HL-60 (cell line): ENCODE results near the gene PLCE1.

ENCODE experiments used
- POLR2AphosphoS5 ChIP-seq: IDR thresholded peaks from 2 replicates; pipeline ENCODE4 v1.6.1; 2012; ENCODE audit warnings: low read depth
- SPI1 ChIP-seq: IDR thresholded peaks from 2 replicates; pipeline ENCODE4 v1.6.1; 2012; ENCODE audit warnings: low read depth, mild to moderate bottlenecking, borderline replicate concordance
- TF ChIP-seq, protein P1 (sequence below): IDR thresholded peaks from one replicate; pipeline ENCODE4 v1.5.1; 2011; ENCODE audit warnings: low read length, control low read depth, inconsistent platforms; ENCODE audit not compliant: insufficient read depth
- TF ChIP-seq, protein P2 (sequence below): IDR thresholded peaks from 2 replicates; pipeline ENCODE4 v1.6.1; 2012; ENCODE audit warnings: low read depth; ENCODE audit not compliant: insufficient replicate concordance

DNA sequence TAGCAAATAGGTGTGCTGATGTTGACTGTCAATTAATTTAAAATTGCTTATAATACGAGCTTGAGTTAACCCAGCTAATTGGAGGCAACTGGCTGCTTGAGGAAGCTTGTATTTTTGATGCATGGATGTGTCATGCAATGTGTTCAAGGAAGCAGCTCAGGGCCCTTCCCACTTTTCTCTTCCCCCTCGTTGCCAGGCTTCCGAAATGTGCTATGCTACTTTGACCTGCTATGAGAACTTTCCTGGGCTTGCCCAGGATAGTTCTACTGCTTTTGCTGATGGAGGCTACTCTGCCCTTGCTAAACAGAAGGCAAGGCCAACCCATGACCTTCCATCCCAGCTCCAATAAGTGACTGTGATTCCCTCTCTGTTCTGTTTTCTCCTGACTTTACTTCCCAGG is 24.4 kb downstream of the PLCE1 start:
- TF ChIP-seq, protein P1, sequence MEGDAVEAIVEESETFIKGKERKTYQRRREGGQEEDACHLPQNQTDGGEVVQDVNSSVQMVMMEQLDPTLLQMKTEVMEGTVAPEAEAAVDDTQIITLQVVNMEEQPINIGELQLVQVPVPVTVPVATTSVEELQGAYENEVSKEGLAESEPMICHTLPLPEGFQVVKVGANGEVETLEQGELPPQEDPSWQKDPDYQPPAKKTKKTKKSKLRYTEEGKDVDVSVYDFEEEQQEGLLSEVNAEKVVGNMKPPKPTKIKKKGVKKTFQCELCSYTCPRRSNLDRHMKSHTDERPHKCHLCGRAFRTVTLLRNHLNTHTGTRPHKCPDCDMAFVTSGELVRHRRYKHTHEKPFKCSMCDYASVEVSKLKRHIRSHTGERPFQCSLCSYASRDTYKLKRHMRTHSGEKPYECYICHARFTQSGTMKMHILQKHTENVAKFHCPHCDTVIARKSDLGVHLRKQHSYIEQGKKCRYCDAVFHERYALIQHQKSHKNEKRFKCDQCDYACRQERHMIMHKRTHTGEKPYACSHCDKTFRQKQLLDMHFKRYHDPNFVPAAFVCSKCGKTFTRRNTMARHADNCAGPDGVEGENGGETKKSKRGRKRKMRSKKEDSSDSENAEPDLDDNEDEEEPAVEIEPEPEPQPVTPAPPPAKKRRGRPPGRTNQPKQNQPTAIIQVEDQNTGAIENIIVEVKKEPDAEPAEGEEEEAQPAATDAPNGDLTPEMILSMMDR, result no peak
- TF ChIP-seq POLR2AphosphoS5 (no peak), SPI1 (no peak)
- TF ChIP-seq, protein P2, sequence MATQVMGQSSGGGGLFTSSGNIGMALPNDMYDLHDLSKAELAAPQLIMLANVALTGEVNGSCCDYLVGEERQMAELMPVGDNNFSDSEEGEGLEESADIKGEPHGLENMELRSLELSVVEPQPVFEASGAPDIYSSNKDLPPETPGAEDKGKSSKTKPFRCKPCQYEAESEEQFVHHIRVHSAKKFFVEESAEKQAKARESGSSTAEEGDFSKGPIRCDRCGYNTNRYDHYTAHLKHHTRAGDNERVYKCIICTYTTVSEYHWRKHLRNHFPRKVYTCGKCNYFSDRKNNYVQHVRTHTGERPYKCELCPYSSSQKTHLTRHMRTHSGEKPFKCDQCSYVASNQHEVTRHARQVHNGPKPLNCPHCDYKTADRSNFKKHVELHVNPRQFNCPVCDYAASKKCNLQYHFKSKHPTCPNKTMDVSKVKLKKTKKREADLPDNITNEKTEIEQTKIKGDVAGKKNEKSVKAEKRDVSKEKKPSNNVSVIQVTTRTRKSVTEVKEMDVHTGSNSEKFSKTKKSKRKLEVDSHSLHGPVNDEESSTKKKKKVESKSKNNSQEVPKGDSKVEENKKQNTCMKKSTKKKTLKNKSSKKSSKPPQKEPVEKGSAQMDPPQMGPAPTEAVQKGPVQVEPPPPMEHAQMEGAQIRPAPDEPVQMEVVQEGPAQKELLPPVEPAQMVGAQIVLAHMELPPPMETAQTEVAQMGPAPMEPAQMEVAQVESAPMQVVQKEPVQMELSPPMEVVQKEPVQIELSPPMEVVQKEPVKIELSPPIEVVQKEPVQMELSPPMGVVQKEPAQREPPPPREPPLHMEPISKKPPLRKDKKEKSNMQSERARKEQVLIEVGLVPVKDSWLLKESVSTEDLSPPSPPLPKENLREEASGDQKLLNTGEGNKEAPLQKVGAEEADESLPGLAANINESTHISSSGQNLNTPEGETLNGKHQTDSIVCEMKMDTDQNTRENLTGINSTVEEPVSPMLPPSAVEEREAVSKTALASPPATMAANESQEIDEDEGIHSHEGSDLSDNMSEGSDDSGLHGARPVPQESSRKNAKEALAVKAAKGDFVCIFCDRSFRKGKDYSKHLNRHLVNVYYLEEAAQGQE, result no peak
